ENCODE data around the gene SLC20A1. TPM values are rescaled to one million over a fixed set of nuclear protein-coding genes. Genes with fewer than 3 reads are reported as not detected.

The SLC20A1 gene
- total RNA-seq, 1 donor from 2014 or later, result 54.6 TPM

DNA sequence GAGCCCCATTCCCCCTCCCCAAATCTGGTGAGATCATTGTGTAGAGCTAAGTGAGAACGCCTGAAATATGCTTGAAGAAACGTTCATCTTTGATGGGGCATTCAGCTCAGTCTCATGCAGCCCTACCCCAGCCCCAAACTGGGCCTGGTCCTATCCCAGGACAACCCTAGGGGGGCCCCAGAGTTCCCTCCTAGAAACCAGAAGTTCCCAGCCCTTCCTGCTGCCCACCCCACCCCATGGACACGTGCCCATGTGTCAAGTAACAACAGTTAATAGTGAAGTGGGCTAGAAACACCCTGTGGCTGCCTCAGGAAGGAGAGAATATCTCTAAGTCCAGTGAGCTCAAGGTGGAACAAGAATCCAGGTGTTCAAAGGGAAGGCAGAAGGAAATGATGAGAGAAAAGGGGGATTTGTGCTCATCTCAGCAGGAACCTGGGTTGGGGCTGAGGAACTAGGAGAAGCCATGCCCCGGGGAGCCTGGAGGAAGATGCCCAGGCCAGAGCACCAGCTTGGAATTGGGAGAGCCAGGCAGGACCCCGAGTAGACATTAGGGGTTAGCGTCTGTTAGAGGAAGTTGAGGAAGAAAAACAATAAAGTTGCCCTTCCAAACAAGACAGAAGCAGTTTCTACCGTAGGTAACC is 20.1 kb upstream of the SLC20A1 start:
- Mint-ChIP-seq H3K27ac (no peak overlapping the region), H3K4me3 (no peak overlapping the region), H3K27me3 (no peaks in the 10 kb centered on the region), H3K4me1 (peaks cover 20% of the 10 kb centered on the region), H3K36me3 (ENCODE audit: low read depth) (no peaks in the 10 kb centered on the region), H3K9me3 (no peaks in the 10 kb centered on the region)
- TF ChIP-seq, protein P1, sequence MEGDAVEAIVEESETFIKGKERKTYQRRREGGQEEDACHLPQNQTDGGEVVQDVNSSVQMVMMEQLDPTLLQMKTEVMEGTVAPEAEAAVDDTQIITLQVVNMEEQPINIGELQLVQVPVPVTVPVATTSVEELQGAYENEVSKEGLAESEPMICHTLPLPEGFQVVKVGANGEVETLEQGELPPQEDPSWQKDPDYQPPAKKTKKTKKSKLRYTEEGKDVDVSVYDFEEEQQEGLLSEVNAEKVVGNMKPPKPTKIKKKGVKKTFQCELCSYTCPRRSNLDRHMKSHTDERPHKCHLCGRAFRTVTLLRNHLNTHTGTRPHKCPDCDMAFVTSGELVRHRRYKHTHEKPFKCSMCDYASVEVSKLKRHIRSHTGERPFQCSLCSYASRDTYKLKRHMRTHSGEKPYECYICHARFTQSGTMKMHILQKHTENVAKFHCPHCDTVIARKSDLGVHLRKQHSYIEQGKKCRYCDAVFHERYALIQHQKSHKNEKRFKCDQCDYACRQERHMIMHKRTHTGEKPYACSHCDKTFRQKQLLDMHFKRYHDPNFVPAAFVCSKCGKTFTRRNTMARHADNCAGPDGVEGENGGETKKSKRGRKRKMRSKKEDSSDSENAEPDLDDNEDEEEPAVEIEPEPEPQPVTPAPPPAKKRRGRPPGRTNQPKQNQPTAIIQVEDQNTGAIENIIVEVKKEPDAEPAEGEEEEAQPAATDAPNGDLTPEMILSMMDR (IDR thresholded peaks at IDR 0.05), result no peak
- CTCF ChIA-PET, result interaction anchor here (0.8 to 10.8 kb wide), 12 partner anchors 11 to 260 kb away, joined by 3 to 316 read pairs (median 5); no protein-coding TSS in a partner anchor
- DNase-seq (no peak), ATAC-seq (ENCODE audit: low read depth) (no peak)
- POLR2A ChIA-PET, result interaction anchor here (1.2 to 3.2 kb wide), 4 partner anchors 20 to 100 kb away, joined by 5 to 38 read pairs (median 8); partner anchors contain the start of genes CHCHD5 and SLC20A1
- intact Hi-C loops (cut with micrococcal nuclease), result loop anchor here (1.0 to 5.0 kb wide), 8 partner anchors 20 to 332 kb away; partner anchors contain the start of gene SLC20A1

DNA sequence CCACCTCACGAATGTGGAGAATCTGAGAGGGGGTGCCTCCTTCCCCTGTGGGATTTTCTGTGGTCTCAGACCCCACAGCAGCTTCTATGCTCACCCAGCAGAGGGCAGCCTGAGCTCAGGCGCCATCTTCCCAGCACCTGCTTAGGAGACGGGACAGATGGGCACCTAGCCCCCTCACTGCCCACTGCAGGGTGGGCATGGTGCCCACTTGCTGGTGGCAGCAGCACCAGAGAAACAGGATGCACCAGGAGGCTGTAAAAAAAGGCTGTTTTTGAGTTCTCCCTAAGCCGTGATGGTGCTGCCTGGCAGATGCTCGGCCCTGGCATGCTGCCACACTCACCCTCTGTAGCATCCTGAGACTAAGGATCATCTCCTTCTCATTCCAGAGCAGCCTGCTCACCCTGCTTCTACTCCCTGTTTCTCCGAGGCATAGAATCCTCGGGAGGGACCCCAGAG is 19.1 kb upstream of the SLC20A1 start:
- no peaks in the 10 kb centered on the region for H3K36me3 Mint-ChIP-seq (ENCODE audit: low read depth)
- TF ChIP-seq, protein P1 (IDR thresholded peaks at IDR 0.05), result peak; percentile 25
- POLR2A ChIA-PET, result interaction anchor here (0.6 to 3.2 kb wide), 7 partner anchors 9 to 99 kb away, joined by 3 to 38 read pairs (median 5); partner anchors contain the start of genes CHCHD5 and SLC20A1

DNA sequence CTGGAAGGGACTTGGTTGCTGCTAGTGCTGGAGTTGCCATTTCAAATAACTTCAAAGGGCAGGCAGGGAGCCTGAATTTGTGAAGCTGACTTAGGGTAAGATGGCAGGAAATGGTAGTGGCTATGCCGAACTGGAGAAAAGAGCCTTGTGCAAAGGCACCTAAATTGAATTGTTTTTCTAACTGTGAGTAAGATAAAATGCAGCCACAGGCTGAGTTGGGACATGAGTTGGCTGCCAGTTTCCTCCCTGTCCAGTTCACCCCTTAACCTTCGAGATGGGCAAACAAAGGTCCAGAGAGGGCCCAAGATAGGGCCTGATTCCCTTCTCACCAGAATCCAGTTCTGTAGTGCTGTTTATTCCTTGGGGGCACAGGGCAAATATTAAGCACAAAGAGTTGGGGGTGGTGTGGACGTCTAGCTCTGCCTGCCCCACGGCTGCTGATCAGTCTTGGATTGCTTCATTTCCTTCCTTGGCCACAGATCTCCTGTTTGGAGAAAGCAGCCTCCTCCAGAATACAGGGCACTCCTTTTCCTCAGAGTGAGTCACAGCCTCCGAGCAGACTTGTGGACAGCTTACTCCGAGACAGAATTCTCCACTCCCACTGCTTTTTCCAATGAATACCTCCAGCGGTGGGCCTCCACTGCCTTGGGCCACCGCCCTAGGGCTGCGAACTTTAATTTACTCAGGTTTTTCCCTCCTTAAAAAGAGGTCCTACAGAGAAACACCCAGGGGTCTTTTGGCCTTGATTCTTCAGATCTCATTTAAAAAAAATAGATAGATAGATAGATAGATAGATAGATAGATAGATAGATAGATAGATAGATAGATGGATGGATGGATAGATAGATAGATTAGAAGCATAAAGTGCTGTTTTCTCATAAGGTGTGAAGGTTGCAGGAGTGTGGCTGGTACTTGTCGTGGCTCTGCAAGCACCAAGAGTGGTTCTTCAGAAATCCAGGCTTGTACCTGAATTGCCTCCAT is 18.4 kb upstream of the SLC20A1 start:
- ChIA-PET CTCF (interaction anchor here (1.0 to 10.8 kb wide), 15 partner anchors 10 to 315 kb away, joined by 3 to 316 read pairs (median 6); partner anchors contain the start of gene SLC20A1), POLR2A (interaction anchor here (1.2 to 6.1 kb wide), 5 partner anchors 8 to 98 kb away, joined by 3 to 42 read pairs (median 5); partner anchors contain the start of gene SLC20A1)
- Mint-ChIP-seq H3K4me1 (peaks cover 34% of the 10 kb centered on the region), H3K4me3 (no peak overlapping the region), H3K27ac (no peak overlapping the region), H3K27me3 (no peaks in the 10 kb centered on the region), H3K9me3 (no peaks in the 10 kb centered on the region), H3K36me3 (ENCODE audit: low read depth) (no peaks in the 10 kb centered on the region)
- intact Hi-C loops (cut with micrococcal nuclease), result loop anchor here (2.0 to 5.0 kb wide), 2 partner anchors 27 to 330 kb away; no protein-coding TSS in a partner anchor
- DNase-seq, result no peak
- TF ChIP-seq, protein P1 (IDR thresholded peaks at IDR 0.05), result no peak
- ATAC-seq (ENCODE audit: low read depth), result no peak

More for the DNA sequence above, 19.1 kb upstream of the SLC20A1 start:
- Mint-ChIP-seq H3K4me3 (peak overlapping the region; percentile 44), H3K9me3 (no peaks in the 10 kb centered on the region), H3K27ac (no peak overlapping the region), H3K27me3 (no peaks in the 10 kb centered on the region), H3K4me1 (peaks cover 30% of the 10 kb centered on the region)
- CTCF ChIA-PET, result interaction anchor here (0.8 to 10.8 kb wide), 15 partner anchors 20 to 315 kb away, joined by 3 to 316 read pairs (median 6); partner anchors contain the start of gene SLC20A1
- ATAC-seq (ENCODE audit: low read depth), result peak; percentile 85
- DNase-seq, result peak; percentile 55
- intact Hi-C loops (cut with micrococcal nuclease), result loop anchor here (1.0 to 5.0 kb wide), 8 partner anchors 19 to 331 kb away; partner anchors contain the start of gene SLC20A1

DNA sequence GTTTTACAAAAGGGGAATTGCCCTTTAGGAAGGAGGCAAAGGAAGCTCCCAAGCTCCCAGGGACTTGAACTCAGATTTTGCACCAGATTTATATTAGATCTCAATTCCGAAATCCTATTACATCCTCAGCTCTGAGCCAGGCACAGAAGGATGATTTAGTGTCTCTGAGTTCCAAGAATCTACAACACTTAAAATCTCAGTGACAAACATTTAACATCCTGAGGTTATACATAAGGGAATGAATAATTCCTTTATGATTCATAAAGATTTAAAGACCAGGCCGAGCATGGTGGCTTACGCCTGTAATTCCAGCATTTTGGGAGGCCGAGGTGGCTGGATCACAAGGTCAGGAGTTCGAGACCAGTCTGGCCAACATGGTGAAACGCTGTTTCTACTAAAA is 16.5 kb upstream of the SLC20A1 start:
- TF ChIP-seq, protein P1 (IDR thresholded peaks at IDR 0.05), result no peak
- POLR2A ChIA-PET, result interaction anchor here (6.1 kb wide), 1 partner anchor 17 kb away, joined by 42 read pairs; the partner anchor contains the start of gene SLC20A1
- no peak for ATAC-seq (ENCODE audit: low read depth)

More for the DNA sequence above, 16.5 kb upstream of the SLC20A1 start:
- H3K36me3 Mint-ChIP-seq (ENCODE audit: low read depth), result no peaks in the 10 kb centered on the region
- no peak overlapping the region for H3K4me3 Mint-ChIP-seq
- peaks cover 30% of the 10 kb centered on the region for H3K4me1 Mint-ChIP-seq
- no peaks in the 10 kb centered on the region for H3K27me3 Mint-ChIP-seq
- no peaks in the 10 kb centered on the region for H3K9me3 Mint-ChIP-seq
- no peak overlapping the region for H3K27ac Mint-ChIP-seq
- intact Hi-C loops (cut with micrococcal nuclease), result loop anchor here (5.0 kb wide), 1 partner anchor 328 kb away; no protein-coding TSS in a partner anchor
- DNase-seq, result no peak
- CTCF ChIA-PET, result interaction anchor here (0.9 to 10.8 kb wide), 9 partner anchors 13 to 120 kb away, joined by 3 to 316 read pairs (median 4); partner anchors contain the start of gene SLC20A1

Measured in activated B cell treated with CpG ODN at 0.5 μM for 24 hours (primary cell).